PC-3 (cell line): ENCODE results near the gene RER1. TPM values are rescaled to one million over a fixed set of nuclear protein-coding genes. Genes with fewer than 3 reads are reported as not detected.

ENCODE experiments used
- ATAC-seq: fragments of 200-7000 bp; cut with Tn5 transposase; 2 replicates; pipeline ENCODE4 v1.9.1; 2020; ENCODE audit warnings: mild to moderate bottlenecking, moderate library complexity
- BruUV-seq: library from RNA; stranded (reverse); fragments of 400-500 nt; replicated peaks from 2 replicates; lab custom pipeline; 2021; lab: Mats Ljungman, UMichigan
- CTCF ChIA-PET: fragments of 300-600 bp; sonication (Branson Sonifier 250); formaldehyde crosslinking; loops from one replicate; lab custom pipeline; 2022; ENCODE audit warnings: antibody characterized with exemption; lab: Charles Lee
- POLR2A ChIA-PET: fragments of 300-600 bp; sonication (Branson Sonifier 250); formaldehyde crosslinking; loops from one replicate; lab custom pipeline; 2022; ENCODE audit warnings: antibody characterized with exemption; ENCODE audit not compliant: unreplicated experiment; lab: Charles Lee
- DNase-seq: peaks from one replicate; pipeline ENCODE4 v3.0.0-alpha.2; 2015
- H2AFZ ChIP-seq: fragments of 300-600 bp; sonication (generic); 2 replicates; pipeline ENCODE4 v1.6.0; 2016; ENCODE audit warnings: antibody characterized with exemption, low read length
- H3F3A ChIP-seq: fragments of 300-600 bp; sonication (generic); one replicate; pipeline ENCODE4 v1.6.0; 2017; ENCODE audit warnings: antibody characterized with exemption, low read length, control low read depth, mild to moderate bottlenecking; ENCODE audit not compliant: unreplicated experiment
- H3K27ac ChIP-seq: fragments of 300-600 bp; sonication (generic); 2 replicates; pipeline ENCODE4 v1.5.1; 2016; ENCODE audit warnings: mild to moderate bottlenecking, low read length
- H3K27me3 ChIP-seq: fragments of 300-600 bp; sonication (generic); 2 replicates; pipeline ENCODE4 v1.6.1; 2016; ENCODE audit warnings: low read length, mixed read lengths
- H3K36me3 ChIP-seq: fragments of 300-600 bp; sonication (generic); 2 replicates; pipeline ENCODE4 v1.6.1; 2016; ENCODE audit warnings: low read depth, mixed run types, low read length, mixed read lengths
- H3K4me1 ChIP-seq: fragments of 300-600 bp; sonication (generic); 2 replicates; pipeline ENCODE4 v1.5.1; 2016; ENCODE audit warnings: low read length; ENCODE audit not compliant: insufficient read depth
- H3K4me2 ChIP-seq: fragments of 300-600 bp; sonication (generic); 2 replicates; pipeline ENCODE4 v1.6.0; 2016; ENCODE audit warnings: low read length
- H3K4me3 ChIP-seq: fragments of 300-600 bp; sonication (generic); 2 replicates; pipeline ENCODE4 v1.5.1; 2016; ENCODE audit warnings: mild to moderate bottlenecking, low read length, mixed read lengths
- H3K79me2 ChIP-seq: fragments of 300-600 bp; sonication (generic); 2 replicates; pipeline ENCODE4 v1.6.1; 2017; ENCODE audit warnings: low read length, mixed read lengths
- H3K9ac ChIP-seq: fragments of 300-600 bp; sonication (generic); 2 replicates; pipeline ENCODE4 v1.6.0; 2016; ENCODE audit warnings: mild to moderate bottlenecking, low read length
- H3K9me2 ChIP-seq: fragments of 300-600 bp; sonication (generic); replicated peaks from 2 replicates; pipeline ENCODE4 v1.6.1; 2016; ENCODE audit warnings: mixed run types, low read length, mixed read lengths
- H3K9me3 ChIP-seq: fragments of 300-600 bp; sonication (generic); 2 replicates; pipeline ENCODE4 v1.6.1; 2016; ENCODE audit warnings: low read length, mixed read lengths
- H4K20me1 ChIP-seq: fragments of 300-600 bp; sonication (generic); 2 replicates; pipeline ENCODE4 v1.6.1; 2016; ENCODE audit warnings: low read length, mixed read lengths
- EZH2 ChIP-seq: fragments of 300-600 bp; sonication (generic); IDR thresholded peaks from one replicate; pipeline ENCODE4 v1.6.1; 2017; ENCODE audit warnings: antibody characterized with exemption, mild to moderate bottlenecking, low read length; ENCODE audit not compliant: unreplicated experiment
- EZH2phosphoT487 ChIP-seq: fragments of 300-600 bp; sonication (generic); IDR thresholded peaks from 2 replicates; pipeline ENCODE4 v1.6.1; 2018; ENCODE audit warnings: mild to moderate bottlenecking, antibody characterized with exemption, low read length, borderline replicate concordance
- intact Hi-C: fragments of 100-400 bp; cut with micrococcal nuclease; formaldehyde crosslinking; loops from 2 replicates; pipeline ENCODE4 v1.9.0; 2023
- total RNA-seq: library from RNA; depleted of rRNA; stranded (reverse); fragments of >200 nt; gene quantifications from 2 replicates; pipeline ENCODE4 v1.2.3, GENCODE V29; 2014
- TF ChIP-seq, protein P1 (sequence below): fragments of 300-600 bp; sonication (generic); conservative IDR thresholded peaks from 2 replicates; pipeline ENCODE4 v1.5.1; 2017; ENCODE audit warnings: antibody characterized with exemption, low read depth, mild to moderate bottlenecking, low read length

RER1 gene
- total RNA-seq, 1 experiment from 2014 or later = 160 TPM

DNA sequence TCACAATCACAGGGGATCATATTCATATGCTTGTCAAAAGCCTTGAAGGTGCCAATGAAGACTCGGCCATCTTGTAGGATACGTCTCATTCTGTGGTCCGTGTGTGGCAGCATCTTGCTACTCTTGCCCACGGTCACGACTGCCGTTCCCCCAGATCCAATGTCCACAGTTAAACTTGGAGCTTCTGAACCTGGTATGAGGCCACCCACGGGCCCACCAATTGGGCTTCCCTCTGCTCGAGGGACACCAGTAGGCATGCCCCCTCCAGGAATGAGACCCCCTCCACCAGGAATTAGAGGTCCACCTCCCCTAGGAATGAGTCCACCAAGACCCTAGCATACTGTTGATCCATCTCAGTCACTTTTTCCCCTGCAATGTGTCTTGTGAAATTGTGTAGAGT lies 39.9 kb upstream of the RER1 start:
- Histone ChIP-seq H3K9me2 (no peaks in the 10 kb centered on the region), H3K9me3 (no peaks in the 10 kb centered on the region), H3K4me2 (no peak overlapping the region), H3K27me3 (no peaks in the 10 kb centered on the region), H4K20me1 (no peaks in the 10 kb centered on the region), H3K27ac (no peak overlapping the region), H3K4me3 (no peak overlapping the region), H3F3A (no peaks in the 10 kb centered on the region), H3K9ac (no peak overlapping the region), H3K79me2 (no peaks in the 10 kb centered on the region), H3K4me1 (no peaks in the 10 kb centered on the region), H3K36me3 (no peaks in the 10 kb centered on the region), H2AFZ (no peak overlapping the region)
- ChIA-PET CTCF (interaction anchor here (0.6 kb wide), 1 partner anchor 153 kb away, joined by 4 read pairs; no protein-coding TSS in a partner anchor), POLR2A (no interaction called here)
- DNase-seq (no peak), ATAC-seq (no peak)
- TF ChIP-seq EZH2phosphoT487 = no peak
- TF ChIP-seq, protein P1, sequence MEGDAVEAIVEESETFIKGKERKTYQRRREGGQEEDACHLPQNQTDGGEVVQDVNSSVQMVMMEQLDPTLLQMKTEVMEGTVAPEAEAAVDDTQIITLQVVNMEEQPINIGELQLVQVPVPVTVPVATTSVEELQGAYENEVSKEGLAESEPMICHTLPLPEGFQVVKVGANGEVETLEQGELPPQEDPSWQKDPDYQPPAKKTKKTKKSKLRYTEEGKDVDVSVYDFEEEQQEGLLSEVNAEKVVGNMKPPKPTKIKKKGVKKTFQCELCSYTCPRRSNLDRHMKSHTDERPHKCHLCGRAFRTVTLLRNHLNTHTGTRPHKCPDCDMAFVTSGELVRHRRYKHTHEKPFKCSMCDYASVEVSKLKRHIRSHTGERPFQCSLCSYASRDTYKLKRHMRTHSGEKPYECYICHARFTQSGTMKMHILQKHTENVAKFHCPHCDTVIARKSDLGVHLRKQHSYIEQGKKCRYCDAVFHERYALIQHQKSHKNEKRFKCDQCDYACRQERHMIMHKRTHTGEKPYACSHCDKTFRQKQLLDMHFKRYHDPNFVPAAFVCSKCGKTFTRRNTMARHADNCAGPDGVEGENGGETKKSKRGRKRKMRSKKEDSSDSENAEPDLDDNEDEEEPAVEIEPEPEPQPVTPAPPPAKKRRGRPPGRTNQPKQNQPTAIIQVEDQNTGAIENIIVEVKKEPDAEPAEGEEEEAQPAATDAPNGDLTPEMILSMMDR = no peak
- no peak for TF ChIP-seq EZH2
- intact Hi-C loops = no loop called here
- BruUV-seq = no TSS peak

DNA sequence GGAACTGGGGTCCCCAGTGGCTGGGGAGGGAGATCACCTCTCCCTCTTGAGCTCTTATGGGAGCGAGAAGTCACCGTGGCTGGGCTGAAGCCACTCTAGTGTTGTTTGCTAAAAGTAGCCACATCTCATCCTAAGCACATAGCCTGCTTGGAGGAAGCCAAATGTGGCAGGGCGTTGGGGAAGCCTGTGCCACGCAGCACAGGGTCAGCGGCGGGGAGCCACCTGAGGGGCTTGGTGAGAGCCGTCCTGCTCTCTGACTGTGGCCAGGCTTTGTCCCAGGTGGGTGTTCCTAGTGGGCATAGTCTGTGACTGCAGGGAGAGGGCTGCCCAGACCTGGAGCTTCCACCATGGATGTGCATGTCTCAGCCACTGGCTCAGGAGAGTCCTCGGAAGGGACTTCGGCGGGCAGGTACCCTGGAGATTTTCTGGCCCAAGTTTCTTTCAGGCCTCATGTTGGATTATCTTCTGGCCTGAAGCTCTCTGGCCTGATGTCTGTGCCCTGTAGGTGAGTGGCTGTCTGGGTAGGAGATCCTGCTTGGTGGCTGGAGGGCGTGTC lies 39.2 kb upstream of the RER1 start:
- intact Hi-C loops = no loop called here
- CTCF ChIA-PET = no interaction called here
- no TSS peak for BruUV-seq
- no peaks in the 10 kb centered on the region for H3K4me1 ChIP-seq
- TF ChIP-seq EZH2phosphoT487 (no peak), EZH2 (no peak)
- TF ChIP-seq, protein P1 = no peak
- no peak for DNase-seq
- no peaks in the 10 kb centered on the region for H3K79me2 ChIP-seq
- no peaks in the 10 kb centered on the region for H3K36me3 ChIP-seq
- no peak overlapping the region for H3K27ac ChIP-seq
- H3K4me2 ChIP-seq = no peak overlapping the region
- no peak overlapping the region for H3K4me3 ChIP-seq
- 0 out of 2 replicates have a peak, but pooled peaks have one; percentile 9 for ATAC-seq
- H4K20me1 ChIP-seq = no peaks in the 10 kb centered on the region
- H3K9ac ChIP-seq = no peak overlapping the region
- H2AFZ ChIP-seq = no peak overlapping the region
- no peaks in the 10 kb centered on the region for H3K27me3 ChIP-seq
- H3K9me3 ChIP-seq = no peaks in the 10 kb centered on the region
- H3K9me2 ChIP-seq = no peaks in the 10 kb centered on the region
- no peaks in the 10 kb centered on the region for H3F3A ChIP-seq
- POLR2A ChIA-PET = no interaction called here

DNA sequence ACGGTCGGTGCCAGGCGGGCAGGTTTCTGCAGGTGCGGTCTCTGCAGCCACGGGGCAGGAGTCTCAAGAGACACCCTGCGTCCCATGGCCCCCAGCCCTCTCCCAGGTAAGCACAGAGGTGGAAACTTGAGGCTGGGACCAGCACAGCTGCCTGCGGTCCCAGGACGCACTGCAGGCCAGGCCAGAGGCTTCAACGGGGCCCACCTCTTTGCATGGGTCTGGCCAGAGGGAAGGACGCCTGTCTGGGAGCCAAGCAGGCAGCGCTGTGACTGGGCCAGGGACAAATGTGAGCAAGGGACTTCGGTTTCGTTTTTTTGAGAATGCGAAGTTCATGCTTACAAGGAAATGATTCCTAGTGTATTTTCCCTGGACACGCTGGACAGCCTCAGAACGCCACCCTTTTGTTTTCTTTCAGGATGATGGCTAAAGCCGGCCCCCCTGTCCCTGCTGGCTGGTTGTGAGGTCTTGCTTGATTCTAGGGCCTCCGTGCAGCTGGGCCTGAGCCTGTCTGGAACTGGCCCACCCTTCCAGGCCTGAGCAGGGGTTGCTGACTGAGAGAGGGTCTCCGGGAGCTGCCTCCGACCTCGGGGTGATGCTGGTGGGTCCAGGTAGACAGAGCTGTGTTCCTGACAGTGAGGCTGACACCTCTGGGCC lies 38.6 kb upstream of the RER1 start:
- no peak overlapping the region for H3K4me3 ChIP-seq
- H2AFZ ChIP-seq = no peak overlapping the region
- TF ChIP-seq EZH2 = no peak
- TF ChIP-seq EZH2phosphoT487 = no peak
- TF ChIP-seq, protein P1 = no peak
- H3K79me2 ChIP-seq = no peaks in the 10 kb centered on the region
- H3K9me3 ChIP-seq = no peaks in the 10 kb centered on the region
- CTCF ChIA-PET = no interaction called here
- BruUV-seq = no TSS peak
- no peak overlapping the region for H3K4me2 ChIP-seq
- intact Hi-C loops = no loop called here
- DNase-seq (no peak), ATAC-seq (peak; percentile 7; the same call in 1 of the 2 replicates)
- no peaks in the 10 kb centered on the region for H3K4me1 ChIP-seq
- no peaks in the 10 kb centered on the region for H3K27me3 ChIP-seq
- no peaks in the 10 kb centered on the region for H3K36me3 ChIP-seq
- H3K9ac ChIP-seq = no peak overlapping the region
- H3K9me2 ChIP-seq = no peaks in the 10 kb centered on the region
- POLR2A ChIA-PET = no interaction called here
- no peaks in the 10 kb centered on the region for H3F3A ChIP-seq
- H3K27ac ChIP-seq = no peak overlapping the region
- no peaks in the 10 kb centered on the region for H4K20me1 ChIP-seq
